Naive thymus-derived CD4-positive, alpha-beta T cell (primary cell): Measurements from ENCODE around the gene GRB10. TPM values are rescaled to one million over a fixed set of nuclear protein-coding genes. Genes with fewer than 3 reads are reported as not detected.

Source experiments
- ATAC-seq: fragments of 150-1000 bp; cut with Tn5 transposase; 2 replicates; pipeline ENCODE4 v1.10.0; 2021; ENCODE audit warnings: mild to moderate bottlenecking, moderate library complexity
- CTCF ChIA-PET: fragments of 350-600 bp; sonication (Branson Sonifier 250); formaldehyde crosslinking; loops from one replicate; lab custom pipeline; 2021; ENCODE audit warnings: antibody characterized with exemption; lab: Charles Lee
- POLR2A ChIA-PET: fragments of 350-600 bp; sonication (Branson Sonifier 250); formaldehyde crosslinking; loops from one replicate; lab custom pipeline; 2021; ENCODE audit warnings: antibody characterized with exemption, inconsistent platforms; lab: Charles Lee
- DNase-seq, 9 donors: peaks; one replicate each; pipeline versions ENCODE4 v3.0.0 to v3.0.0-alpha.2; 2020 to 2022; ENCODE audit warnings: mixed read lengths in 1 of 9
- H3K27ac ChIP-seq: one replicate; pipeline ENCODE4 v1.7.0; 2013; ENCODE audit warnings: mild to moderate bottlenecking, low read depth, low read length, moderate library complexity
- H3K27me3 ChIP-seq, 2 donors: one replicate each; pipeline ENCODE4 v1.7.0; 2013; ENCODE audit warnings: low read length in 2 of 2, mild to moderate bottlenecking in 2 of 2, moderate library complexity in 2 of 2; ENCODE audit not compliant: control insufficient read depth in 2 of 2, insufficient read depth in 2 of 2
- H3K36me3 ChIP-seq, 3 experiments: 1 replicate in 2 of 3; 2 replicates in 1 of 3; pipeline ENCODE4 v1.7.0; 2013; ENCODE audit warnings: low read length in 3 of 3, mild to moderate bottlenecking in 3 of 3, moderate library complexity in 1 of 3; ENCODE audit not compliant: insufficient read depth in 3 of 3, control insufficient read depth in 2 of 3
- H3K4me1 ChIP-seq, 2 donors: one replicate each; pipeline ENCODE4 v1.7.0; 2013; ENCODE audit warnings: low read length in 2 of 2, mild to moderate bottlenecking in 2 of 2, moderate library complexity in 1 of 2; ENCODE audit not compliant: control insufficient read depth in 2 of 2, insufficient read depth in 2 of 2
- H3K4me3 ChIP-seq: 2 replicates; pipeline ENCODE4 v1.7.0; 2013; ENCODE audit warnings: mild to moderate bottlenecking, low read length
- H3K9me3 ChIP-seq, 3 experiments: 1 replicate in 2 of 3; 2 replicates in 1 of 3; pipeline ENCODE4 v1.7.0; 2013; ENCODE audit warnings: low read length in 3 of 3; ENCODE audit not compliant: control insufficient read depth in 2 of 3
- H3K27ac Mint-ChIP-seq, 9 donors: one replicate each; pipeline ENCODE4 v1.8.0; 2020 to 2022; ENCODE audit warnings: mixed read lengths in 9 of 9, mild to moderate bottlenecking in 8 of 9, moderate library complexity in 5 of 9, inconsistent platforms in 2 of 9
- H3K27me3 Mint-ChIP-seq, 5 donors: one replicate each; pipeline ENCODE4 v1.8.0; 2021 to 2022; ENCODE audit warnings: mixed read lengths in 5 of 5, mild to moderate bottlenecking in 1 of 5
- H3K36me3 Mint-ChIP-seq, 5 donors: one replicate each; pipeline ENCODE4 v1.8.0; 2020 to 2022; ENCODE audit warnings: mixed read lengths in 5 of 5, mild to moderate bottlenecking in 3 of 5, inconsistent platforms in 1 of 5
- H3K4me1 Mint-ChIP-seq, 7 donors: one replicate each; pipeline ENCODE4 v1.8.0; 2020 to 2022; ENCODE audit warnings: mixed read lengths in 7 of 7, mild to moderate bottlenecking in 3 of 7, inconsistent platforms in 1 of 7
- H3K4me3 Mint-ChIP-seq, 10 donors: one replicate each; pipeline ENCODE4 v1.8.0; 2020 to 2022; ENCODE audit warnings: mild to moderate bottlenecking in 10 of 10, mixed read lengths in 10 of 10, moderate library complexity in 6 of 10, inconsistent platforms in 2 of 10
- H3K9me3 Mint-ChIP-seq, 11 donors: one replicate each; pipeline ENCODE4 v1.8.0; 2020 to 2022; ENCODE audit warnings: mixed read lengths in 11 of 11, mild to moderate bottlenecking in 4 of 11, inconsistent platforms in 1 of 11, moderate library complexity in 1 of 11
- intact Hi-C, 2 donors: fragments of 100-400 bp; cut with micrococcal nuclease; formaldehyde crosslinking; loops; one replicate each; pipeline ENCODE4 v1.15.1; 2023
- polyA plus RNA-seq, 2 donors: library from polyadenylated mRNA; unstranded; fragments of 300-500 nt; fragmentation: Illumina TruSeq; gene quantifications; one replicate each; pipeline ENCODE4 v1.2.3, GENCODE V29; 2021
- total RNA-seq, 6 experiments: library from RNA in 5 of 6; stranded (reverse) in 5 of 6; gene quantifications; 1 replicate in 5 of 6; 2 replicates in 1 of 6; pipeline ENCODE4 v1.2.3 and lab custom pipeline; 2021 to 2026

The GRB10 gene
- total and polyA plus RNA-seq, 7 experiments from 2014 or later = 2.6 to 10.6 (median 6.2) TPM

DNA sequence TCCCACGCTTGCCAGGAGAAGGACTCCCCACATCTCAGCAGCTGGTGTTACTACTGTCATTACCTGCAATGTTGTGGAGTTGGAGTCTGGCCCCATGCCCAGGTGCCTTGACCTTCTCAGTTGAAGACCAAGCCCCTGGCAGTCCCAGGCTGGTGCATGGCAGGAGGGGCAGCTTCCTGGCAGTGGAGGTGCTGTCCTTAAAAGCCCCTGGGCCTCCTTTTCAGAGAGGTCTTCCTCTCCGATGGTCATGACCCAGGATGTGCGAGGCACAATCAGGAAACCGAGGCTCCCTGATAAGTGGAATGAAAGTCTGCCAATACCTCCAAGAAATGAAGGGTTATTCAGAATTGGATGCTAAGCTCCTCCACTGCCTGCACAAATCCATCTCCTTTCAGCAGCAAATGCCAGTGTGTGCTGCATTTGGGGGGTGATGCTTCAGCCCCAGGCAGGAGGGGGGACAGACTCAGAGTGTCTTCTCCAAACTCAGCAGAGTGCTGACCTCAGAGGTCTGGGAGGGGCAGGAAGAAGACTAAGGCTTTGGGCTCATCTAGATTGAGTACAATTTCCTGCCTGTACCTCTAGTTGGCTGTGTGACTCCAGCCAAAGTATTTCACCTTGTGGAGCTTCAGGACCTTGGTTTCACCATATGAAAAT lies 120.5 kb downstream of the GRB10 start:
- no peak overlapping the region for H3K27ac ChIP-seq
- Mint-ChIP-seq H3K27ac (peak overlapping the region in 8 of 9 donors; percentile 47 to 99 (median 77)), H3K27me3 (no peaks in the 10 kb centered on the region), H3K4me3 (peak overlapping the region; percentile 4 to 98 (median 69)), H3K4me1 (peaks cover 37 to 59% (median 42%) of the 10 kb centered on the region in 7 donors), H3K36me3 (peaks cover 0 to 2% (median 0%) of the 10 kb centered on the region in 5 donors), H3K9me3 (no peaks in the 10 kb centered on the region)
- intact Hi-C loops = loop anchor here in 1 of 2 donors (5.0 kb wide), 1 partner anchor 50 kb away; no protein-coding TSS in a partner anchor
- POLR2A ChIA-PET = interaction anchor here (1.0 to 1.4 kb wide), 2 partner anchors 13 to 194 kb away, joined by 4 read pairs; no protein-coding TSS in a partner anchor
- H3K4me1 ChIP-seq = peaks cover 29 to 54% of the 10 kb centered on the region in 2 donors
- H3K4me3 ChIP-seq = peak overlapping the region; percentile 17
- CTCF ChIA-PET = interaction anchor here (1.0 to 1.4 kb wide), 4 partner anchors 10 to 195 kb away, joined by 3 read pairs; no protein-coding TSS in a partner anchor
- no peaks in the 10 kb centered on the region for H3K36me3 ChIP-seq
- no peaks in the 10 kb centered on the region for H3K27me3 ChIP-seq
- DNase-seq = peak in 6 of 9 donors; percentile 17 to 38 (median 26)
- peak; percentile 62 for ATAC-seq
- no peaks in the 10 kb centered on the region for H3K9me3 ChIP-seq

DNA sequence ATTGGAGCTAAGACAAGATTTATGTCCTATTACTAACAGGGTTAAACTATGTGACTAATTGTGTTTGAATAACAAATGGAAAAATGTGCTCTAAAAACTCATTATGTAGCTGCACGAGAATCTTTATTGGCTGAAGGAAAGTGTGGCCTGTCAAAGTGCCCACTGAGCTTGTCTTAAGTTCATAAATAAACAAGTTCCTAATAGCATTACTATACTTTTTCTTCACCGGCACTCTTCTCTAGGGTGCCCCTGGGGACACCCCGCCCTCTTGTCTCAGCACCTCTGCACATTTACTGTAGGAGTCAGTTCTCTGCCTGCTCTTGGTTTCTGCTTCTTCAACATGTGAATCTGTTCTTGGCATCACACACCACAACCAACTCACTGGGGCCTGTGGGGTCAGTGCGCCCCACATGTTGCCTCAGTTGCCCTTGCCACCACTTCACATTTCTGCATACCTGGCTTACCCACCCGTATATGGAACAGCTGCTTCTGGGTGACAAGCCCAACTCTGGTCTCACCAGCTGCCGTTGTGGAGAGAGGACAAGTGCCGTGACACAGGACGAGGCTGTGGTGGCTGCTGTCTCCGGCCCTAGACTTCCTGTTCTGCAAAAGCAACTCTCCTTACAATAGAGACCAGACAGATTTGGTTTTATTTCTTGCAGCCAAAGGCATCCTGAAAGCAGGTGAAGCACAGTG lies 121.2 kb downstream of the GRB10 start:
- Mint-ChIP-seq H3K4me1 (peaks cover 37 to 59% (median 42%) of the 10 kb centered on the region in 7 donors), H3K36me3 (peaks cover 0 to 2% (median 0%) of the 10 kb centered on the region in 5 donors), H3K4me3 (peak overlapping the region; percentile 17 to 98 (median 80)), H3K9me3 (no peaks in the 10 kb centered on the region), H3K27ac (peak overlapping the region in 8 of 9 donors; percentile 47 to 99 (median 79)), H3K27me3 (no peaks in the 10 kb centered on the region)
- POLR2A ChIA-PET = interaction anchor here (2.2 kb wide), 1 partner anchor 51 kb away, joined by 9 read pairs; no protein-coding TSS in a partner anchor
- Histone ChIP-seq H3K4me1 (peaks cover 29 to 54% of the 10 kb centered on the region in 2 donors), H3K4me3 (peak overlapping the region; percentile 17), H3K27ac (no peak overlapping the region), H3K36me3 (no peaks in the 10 kb centered on the region), H3K27me3 (no peaks in the 10 kb centered on the region), H3K9me3 (no peaks in the 10 kb centered on the region)
- ATAC-seq (peak; percentile 52), DNase-seq (peak in 1 of 9 donors; percentile 8)
- CTCF ChIA-PET = interaction anchor here (0.6 to 1.3 kb wide), 2 partner anchors 19 to 194 kb away, joined by 3 read pairs; no protein-coding TSS in a partner anchor
- intact Hi-C loops = loop anchor here (2.0 to 5.0 kb wide), 2 partner anchors 49 to 51 kb away; no protein-coding TSS in a partner anchor

DNA sequence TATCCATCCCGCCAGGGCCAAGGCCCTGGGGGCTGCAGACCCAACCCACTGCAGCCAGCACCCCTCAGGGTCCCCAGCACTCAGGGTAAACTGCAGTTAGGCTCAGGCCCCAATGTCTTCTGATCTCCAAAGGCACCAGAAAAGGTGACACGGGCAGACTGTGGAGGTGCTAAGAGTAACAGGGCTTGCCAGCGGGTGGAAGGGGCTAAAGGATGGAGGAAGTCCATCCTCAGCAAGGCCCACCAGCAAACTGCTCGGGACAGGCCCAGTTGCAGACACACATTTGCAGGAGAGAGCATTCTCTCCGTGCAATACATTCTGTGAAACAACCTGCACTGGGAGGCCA lies 121.9 kb downstream of the GRB10 start:
- Mint-ChIP-seq H3K4me3 (peak overlapping the region; percentile 21 to 98 (median 88)), H3K27ac (peak overlapping the region in 8 of 9 donors; percentile 31 to 99 (median 84)), H3K27me3 (peaks cover 0 to under 1% (median 0%) of the 10 kb centered on the region in 5 donors), H3K9me3 (no peaks in the 10 kb centered on the region), H3K36me3 (peaks cover 0 to 2% (median 0%) of the 10 kb centered on the region in 5 donors), H3K4me1 (peaks cover 37 to 59% (median 42%) of the 10 kb centered on the region in 7 donors)
- ATAC-seq (no peak), DNase-seq (no peak)
- Histone ChIP-seq H3K4me3 (peak overlapping the region; percentile 17), H3K9me3 (no peaks in the 10 kb centered on the region), H3K4me1 (peaks cover 29 to 54% of the 10 kb centered on the region in 2 donors), H3K36me3 (no peaks in the 10 kb centered on the region), H3K27me3 (no peaks in the 10 kb centered on the region), H3K27ac (no peak overlapping the region)
- ChIA-PET CTCF (interaction anchor here (0.6 to 1.3 kb wide), 2 partner anchors 20 to 193 kb away, joined by 3 read pairs; no protein-coding TSS in a partner anchor), POLR2A (interaction anchor here (0.8 to 2.2 kb wide), 2 partner anchors 50 to 442 kb away, joined by 4 to 9 read pairs; no protein-coding TSS in a partner anchor)
- intact Hi-C loops = loop anchor here (2.0 to 5.0 kb wide), 2 partner anchors 49 to 50 kb away; no protein-coding TSS in a partner anchor

GRCh38 chr7:50660040-50660829 lies 122.5 kb downstream of the GRB10 start:
- Mint-ChIP-seq H3K9me3 (no peaks in the 10 kb centered on the region), H3K4me3 (peak overlapping the region; percentile 83 to 98 (median 90)), H3K27ac (peak overlapping the region; percentile 79 to 99 (median 87)), H3K4me1 (peaks cover 37 to 56% (median 42%) of the 10 kb centered on the region in 7 donors), H3K27me3 (peaks cover 0 to 6% (median 0%) of the 10 kb centered on the region in 5 donors), H3K36me3 (peaks cover 0 to 2% (median 0%) of the 10 kb centered on the region in 5 donors)
- Histone ChIP-seq H3K9me3 (no peaks in the 10 kb centered on the region), H3K36me3 (no peaks in the 10 kb centered on the region), H3K4me1 (peaks cover 29 to 54% of the 10 kb centered on the region in 2 donors), H3K27ac (no peak overlapping the region), H3K27me3 (no peaks in the 10 kb centered on the region), H3K4me3 (peak overlapping the region; percentile 17)
- ChIA-PET POLR2A (interaction anchor here (0.8 to 2.2 kb wide), 2 partner anchors 50 to 442 kb away, joined by 4 to 9 read pairs; no protein-coding TSS in a partner anchor), CTCF (no interaction called here)
- ATAC-seq = peak; percentile 71
- DNase-seq = peak; percentile 25 to 61 (median 49)
- intact Hi-C loops = loop anchor here (2.0 to 5.0 kb wide), 2 partner anchors 48 to 49 kb away; no protein-coding TSS in a partner anchor

DNA sequence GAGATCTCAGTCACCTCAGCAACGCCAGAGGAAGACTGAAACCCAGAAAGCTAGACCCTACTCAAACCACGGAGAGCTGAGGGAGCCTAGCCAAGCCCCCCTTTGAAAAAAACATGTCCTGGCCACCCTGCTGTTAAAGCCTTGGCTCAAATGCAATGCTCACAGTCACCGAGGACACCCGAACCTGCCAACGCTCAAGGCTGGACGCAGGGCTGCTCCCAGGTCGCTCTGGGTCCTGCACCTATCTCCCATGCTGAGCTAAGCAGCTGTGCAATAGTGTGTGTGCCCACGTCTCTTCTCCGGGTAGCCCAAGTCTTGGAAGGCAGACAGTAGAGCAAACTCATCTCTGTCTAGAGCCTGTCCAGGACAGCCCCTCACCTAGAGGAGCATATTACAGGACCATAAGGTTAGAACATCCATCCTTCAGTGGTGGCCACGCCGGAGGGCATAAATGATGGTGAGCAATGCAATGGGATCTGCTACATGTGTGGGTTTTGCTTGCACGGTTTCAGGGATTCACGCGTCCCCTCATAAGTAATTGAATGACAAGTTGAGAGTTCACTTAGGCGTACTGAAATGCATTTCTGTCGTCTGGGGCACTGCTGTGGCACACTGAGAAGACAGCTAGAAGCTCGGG lies 123.2 kb downstream of the GRB10 start:
- intact Hi-C loops = no loop called here
- peak overlapping the region in 8 of 9 donors; percentile 28 to 99 (median 86) for H3K27ac Mint-ChIP-seq
- H3K4me1 ChIP-seq = peaks cover 29 to 47% of the 10 kb centered on the region in 2 donors

More for the DNA sequence above, 123.2 kb downstream of the GRB10 start:
- no peak overlapping the region for H3K27ac ChIP-seq
- no peaks in the 10 kb centered on the region for H3K27me3 ChIP-seq
- peaks cover 0 to 6% (median 0%) of the 10 kb centered on the region in 5 donors for H3K27me3 Mint-ChIP-seq
- no peaks in the 10 kb centered on the region for H3K9me3 Mint-ChIP-seq
- no peaks in the 10 kb centered on the region for H3K36me3 ChIP-seq
- no peaks in the 10 kb centered on the region for H3K9me3 ChIP-seq
- peaks cover 0 to 2% (median 0%) of the 10 kb centered on the region in 5 donors for H3K36me3 Mint-ChIP-seq
- POLR2A ChIA-PET = interaction anchor here (2.2 kb wide), 1 partner anchor 49 kb away, joined by 9 read pairs; no protein-coding TSS in a partner anchor
- H3K4me3 Mint-ChIP-seq = peak overlapping the region; percentile 83 to 98 (median 90)
- peaks cover 37 to 48% (median 42%) of the 10 kb centered on the region in 7 donors for H3K4me1 Mint-ChIP-seq
- peak in 2 of 9 donors; percentile 6 to 20 for DNase-seq
- CTCF ChIA-PET = no interaction called here
- H3K4me3 ChIP-seq = peak overlapping the region; percentile 17
- no peak for ATAC-seq
